ENCODE measurements around the gene FAAP20. TPM values are rescaled to one million over a fixed set of nuclear protein-coding genes. Genes with fewer than 3 reads are reported as not detected.

The FAAP20 gene
- total and polyA plus RNA-seq, 9 of the 15 experiments (the other 6 are each of a cell fraction or from before 2014, with no cell fraction given) = 0.58 to 143 (median 9.9) TPM

- no peak for TF ChIP-seq ZNF239 (CRISPR knock-in tag; IDR thresholded peaks at IDR 0.05)
- peak; percentile 62; the same call in 1 of the 2 replicates for TF ChIP-seq KDM2B (CRISPR knock-in tag; IDR thresholded peaks at IDR 0.05)
- TF ChIP-seq ZNF212 (CRISPR knock-in tag; IDR thresholded peaks at IDR 0.05) = no peak
- TF ChIP-seq NCOA1 (IDR thresholded peaks at IDR 0.05; ENCODE audit: low read depth) = no peak
- no peak for TF ChIP-seq SNRNP70 (optimal IDR thresholded peaks at IDR 0.05; ENCODE audit: low read depth, low read length)
- TF ChIP-seq CREB3 (tag; conservative IDR thresholded peaks at IDR 0.05; ENCODE audit: low read depth) = no peak
- TF ChIP-seq TAF7 (tag; IDR thresholded peaks at IDR 0.05) = no peak
- no peak for TF ChIP-seq ESRRB (CRISPR knock-in tag; IDR thresholded peaks at IDR 0.05; ENCODE audit: borderline replicate concordance)
- no peak for TF ChIP-seq HNRNPH1 (optimal IDR thresholded peaks at IDR 0.05; ENCODE audit: low read depth, low read length)
- TF ChIP-seq ZFP1 (CRISPR knock-in tag; IDR thresholded peaks at IDR 0.05) = no peak; the same call in 1 of the 2 replicates
- peak; percentile 48 for TF ChIP-seq TBP (optimal IDR thresholded peaks at IDR 0.05; ENCODE audit: low read depth, low read length)
- no peak for TF ChIP-seq PTRF (tag; IDR thresholded peaks at IDR 0.05)
- TF ChIP-seq GABPB2 (CRISPR knock-in tag; conservative IDR thresholded peaks at IDR 0.05) = no peak
- no peak for TF ChIP-seq MTA1 (IDR thresholded peaks at IDR 0.05; ENCODE audit: borderline replicate concordance)
- 0 out of 2 replicates have a peak, but pooled peaks have one; percentile 13 for TF ChIP-seq CEBPG (CRISPR knock-in tag; IDR thresholded peaks at IDR 0.05)
- TF ChIP-seq CEBPG (tag; conservative IDR thresholded peaks at IDR 0.05 in 1 of 2, IDR thresholded peaks at IDR 0.05 in 1 of 2) = no peak
- TF ChIP-seq ATF7 (IDR thresholded peaks at IDR 0.05) = peak; percentile 58; the same call in 1 of the 2 replicates
- no peak for TF ChIP-seq ZNF24 (IDR thresholded peaks at IDR 0.05)
- TF ChIP-seq CBX5 (IDR thresholded peaks at IDR 0.05; ENCODE audit: borderline replicate concordance, low read depth) = no peak
- TF ChIP-seq PHB2 (IDR thresholded peaks at IDR 0.05; ENCODE audit: low read depth) = no peak
- no peak for TF ChIP-seq YY1 (IDR thresholded peaks at IDR 0.05; ENCODE audit: borderline replicate concordance in 1 of 3, control insufficient read depth in 1 of 3, extremely low read depth in 1 of 3, insufficient read depth in 3 of 3, insufficient read length in 1 of 3, insufficient replicate concordance in 2 of 3, low read depth in 1 of 3, low read length in 2 of 3)
- TF ChIP-seq CC2D1A (IDR thresholded peaks at IDR 0.05) = no peak
- no peak; the same call in 1 of the 2 replicates for TF ChIP-seq EP400 (IDR thresholded peaks at IDR 0.05)
- TF ChIP-seq NFIX (CRISPR knock-in tag; IDR thresholded peaks at IDR 0.05; ENCODE audit: low read depth) = no peak
- TF ChIP-seq, protein P1, sequence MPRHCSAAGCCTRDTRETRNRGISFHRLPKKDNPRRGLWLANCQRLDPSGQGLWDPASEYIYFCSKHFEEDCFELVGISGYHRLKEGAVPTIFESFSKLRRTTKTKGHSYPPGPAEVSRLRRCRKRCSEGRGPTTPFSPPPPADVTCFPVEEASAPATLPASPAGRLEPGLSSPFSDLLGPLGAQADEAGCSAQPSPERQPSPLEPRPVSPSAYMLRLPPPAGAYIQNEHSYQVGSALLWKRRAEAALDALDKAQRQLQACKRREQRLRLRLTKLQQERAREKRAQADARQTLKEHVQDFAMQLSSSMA (CRISPR knock-in tag; IDR thresholded peaks at IDR 0.05) = peak; percentile 48; the same call in 1 of the 2 replicates
- TF ChIP-seq ERF (CRISPR knock-in tag; IDR thresholded peaks at IDR 0.05) = peak; percentile 94
- TF ChIP-seq POLR2G (IDR thresholded peaks at IDR 0.05; ENCODE audit: low read depth, low read length) = peak; percentile 84
- no peak for TF ChIP-seq ZNF311 (CRISPR knock-in tag; IDR thresholded peaks at IDR 0.05)
Observed at GRCh38 chr1:2205191-2205952, 10.8 kb upstream of the FAAP20 start (continued).
